ENCODE data around the gene C11orf87. TPM values are rescaled to one million over a fixed set of nuclear protein-coding genes. Genes with fewer than 3 reads are reported as not detected.

Gene C11orf87
- total and polyA plus RNA-seq, 2 of the 13 experiments (the other 11 are each of a cell fraction or from before 2014, with no cell fraction given) = not detected

GRCh38 chr11:109423466-109424190, 1.6 kb downstream of the C11orf87 start:
- ATAC-seq (no peak; the same call in 1 of the 3 replicates), DNase-seq (ENCODE audit: low spot score) (no peak), FAIRE-seq (no peak)
- TF ChIP-seq ASH2L (IDR thresholded peaks at IDR 0.05; ENCODE audit: insufficient read length, low read depth, low read length) = no peak
- TF ChIP-seq ZNF350 (CRISPR knock-in tag; IDR thresholded peaks at IDR 0.05; ENCODE audit: borderline replicate concordance, low read depth) = no peak
- no peak for TF ChIP-seq ZFY (CRISPR knock-in tag; IDR thresholded peaks at IDR 0.05)
- TF ChIP-seq ZSCAN12 (CRISPR knock-in tag; IDR thresholded peaks at IDR 0.05) = no peak
- no peak for TF ChIP-seq PAF1 (CRISPR knock-in tag; IDR thresholded peaks at IDR 0.05)
- no peak for TF ChIP-seq TRIM22 (IDR thresholded peaks at IDR 0.05)
- no peak for TF ChIP-seq ZFP36 (IDR thresholded peaks at IDR 0.05; ENCODE audit: borderline replicate concordance, low read depth, low read length, partially characterized antibody)
- TF ChIP-seq NFE2 (CRISPR knock-in tag; IDR thresholded peaks at IDR 0.05) = no peak
- TF ChIP-seq ZNF317 (CRISPR knock-in tag; IDR thresholded peaks at IDR 0.05) = no peak
- no peak for TF ChIP-seq ZNF20 (CRISPR knock-in tag; IDR thresholded peaks at IDR 0.05)
- no peak for TF ChIP-seq PCBP2 (optimal IDR thresholded peaks at IDR 0.05; ENCODE audit: low read depth, low read length, poor library complexity, severe bottlenecking)
- TF ChIP-seq MYNN (CRISPR knock-in tag; IDR thresholded peaks at IDR 0.05; ENCODE audit: low read depth) = no peak
- CTCF ChIA-PET (ENCODE audit: low intra/inter-chr PET ratio, low total read pairs) = no interaction called here
- Histone ChIP-seq H3K9ac (ENCODE audit: insufficient read depth, low read depth, low read length) (no peak overlapping the region), H2AFZ (ENCODE audit: low read length) (no peak overlapping the region), H3K4me1 (ENCODE audit: insufficient read depth, low read length) (no peaks in the 10 kb centered on the region), H3K36me3 (replicated peaks in 1 of 2; ENCODE audit: control insufficient read depth in 1 of 2, insufficient read depth in 2 of 2, low read length in 2 of 2) (no peaks in the 10 kb centered on the region), H3K27me3 (ENCODE audit: control insufficient read depth in 1 of 2, insufficient read depth in 2 of 2, low read length in 2 of 2) (no peaks in the 10 kb centered on the region), H3K4me3 (replicated peaks in 1 of 3; ENCODE audit: insufficient read depth in 1 of 3, low read depth in 2 of 3, low read length in 3 of 3) (no peak overlapping the region), H3K9me3 (ENCODE audit: low read length) (no peaks in the 10 kb centered on the region), H3K4me2 (ENCODE audit: low read depth, low read length) (no peak overlapping the region), H4K20me1 (ENCODE audit: insufficient read depth, low read length) (no peaks in the 10 kb centered on the region), H3K27ac (ENCODE audit: extremely low read length, insufficient read depth, low read length) (no peak overlapping the region), H3K79me2 (ENCODE audit: insufficient read depth, low read length) (no peaks in the 10 kb centered on the region)
- in situ Hi-C loops (cut with HindIII; ENCODE audit: extremely low pct_ligation_motif_present, low pct_unique_long_range_greater_than_20kb) (no loop called here), intact Hi-C loops (cut with micrococcal nuclease; ENCODE audit: unreplicated experiment) (no loop called here)
- POLR2A ChIA-PET = no interaction called here
- 49% methylated on average over 23 of the region's 45 CpGs for whole genome bisulfite sequencing (ENCODE audit: low lambda C conversion rate)
- no TSS peak for BruUV-seq (replicated peaks)
